H1 (cell line): ENCODE results near the gene RMP24.

ENCODE experiments used
- CTCF ChIA-PET: fragments of 300-600 bp; sonication (Branson Sonifier 250); formaldehyde crosslinking; loops from one replicate; lab custom pipeline; 2021; ENCODE audit not compliant: partially characterized antibody; lab: Charles Lee
- POLR2A ChIA-PET: fragments of 300-600 bp; sonication (Branson Sonifier 250); formaldehyde crosslinking; loops from one replicate; lab custom pipeline; 2021; ENCODE audit warnings: inconsistent platforms; ENCODE audit not compliant: partially characterized antibody; lab: Charles Lee
- DNase-seq, 2 experiments: peaks; one replicate each; pipeline versions ENCODE4 v3.0.0 to v3.0.0-alpha.2; 2010 to 2022; ENCODE audit warnings: low spot score in 2 of 2, low read depth in 1 of 2, mixed read lengths in 1 of 2
- FAIRE-seq: peaks from 2 replicates; lab custom pipeline; 2011; peaks lifted over from hg19 to GRCh38; lab: Jason Lieb, UNC
- H2AFZ ChIP-seq: 2 replicates; pipeline ENCODE4 v1.8.1; 2012; ENCODE audit warnings: low read length, inconsistent platforms
- H2AK5ac ChIP-seq: 2 replicates; pipeline ENCODE4 v1.6.1; 2013; ENCODE audit warnings: low read depth, low read length
- H2BK120ac ChIP-seq: replicated peaks from 2 replicates; pipeline ENCODE3; 2013; ENCODE audit warnings: low read depth, low read length, inconsistent platforms
- H2BK12ac ChIP-seq: 2 replicates; pipeline ENCODE4 v1.6.1; 2013; ENCODE audit warnings: low read depth, low read length
- H2BK15ac ChIP-seq: 2 replicates; pipeline ENCODE4 v1.6.1; 2013; ENCODE audit warnings: low read length
- H2BK20ac ChIP-seq: 2 replicates; pipeline ENCODE4 v1.6.1; 2013; ENCODE audit warnings: low read length
- H2BK5ac ChIP-seq: 2 replicates; pipeline ENCODE4 v1.6.1; 2013; ENCODE audit warnings: low read depth, low read length
- H3K14ac ChIP-seq: 2 replicates; pipeline ENCODE4 v1.6.1; 2013; ENCODE audit warnings: inconsistent platforms; ENCODE audit not compliant: insufficient read length
- H3K18ac ChIP-seq: 2 replicates; pipeline ENCODE4 v1.6.1; 2013; ENCODE audit warnings: low read length; ENCODE audit errors: extremely low read depth
- H3K23ac ChIP-seq: 2 replicates; pipeline ENCODE4 v1.6.1; 2013; ENCODE audit warnings: inconsistent platforms; ENCODE audit not compliant: insufficient read length
- H3K23me2 ChIP-seq: 2 replicates; pipeline ENCODE4 v1.6.1; 2013; ENCODE audit warnings: low read depth, low read length
- H3K27ac ChIP-seq: 2 replicates; pipeline ENCODE4 v1.6.1; 2011; ENCODE audit warnings: low read depth, low read length, inconsistent platforms
- H3K27me3 ChIP-seq, 4 experiments: replicated peaks in 1 of 4; 1 replicate in 1 of 4; 2 replicates in 3 of 4; pipeline versions ENCODE4 v1.6.1 to v1.8.1; 2011 to 2013; ENCODE audit warnings: low read length in 3 of 4, mild to moderate bottlenecking in 3 of 4, inconsistent platforms in 2 of 4, mixed read lengths in 2 of 4, moderate library complexity in 1 of 4; ENCODE audit not compliant: control insufficient read depth in 3 of 4, insufficient read depth in 3 of 4; ENCODE audit errors: extremely low read depth in 1 of 4
- H3K36me3 ChIP-seq, 4 experiments: 2 replicates each; pipeline versions ENCODE4 v1.6.1 to v1.8.1; 2011 to 2013; ENCODE audit warnings: mild to moderate bottlenecking in 4 of 4, low read length in 3 of 4, moderate library complexity in 2 of 4, control low read depth in 1 of 4, inconsistent platforms in 1 of 4; ENCODE audit not compliant: insufficient read depth in 4 of 4, control insufficient read depth in 2 of 4
- H3K4ac ChIP-seq: replicated peaks from 2 replicates; pipeline ENCODE3; 2013; ENCODE audit warnings: low read length, low read depth, mixed read lengths, inconsistent platforms; ENCODE audit not compliant: insufficient read length
- H3K4me1 ChIP-seq, 4 experiments: replicated peaks in 1 of 4; 1 replicate in 1 of 4; 2 replicates in 3 of 4; pipeline versions ENCODE4 v1.6.1 to v1.8.1; 2011 to 2013; ENCODE audit warnings: low read length in 3 of 4, inconsistent platforms in 2 of 4, mixed read lengths in 1 of 4; ENCODE audit not compliant: insufficient read depth in 4 of 4, control insufficient read depth in 3 of 4
- H3K4me2 ChIP-seq, 2 experiments: 2 replicates each; pipeline versions ENCODE4 v1.6.1 to v1.8.1; 2011 to 2013; ENCODE audit warnings: low read depth in 2 of 2, low read length in 2 of 2, control low read depth in 1 of 2, inconsistent platforms in 1 of 2, mild to moderate bottlenecking in 1 of 2; ENCODE audit not compliant: insufficient read depth in 1 of 2
- H3K4me3 ChIP-seq, 4 experiments: fragments of 200-600, 300-600 bp in 1 of 4; sonication (generic), shearing (Covaris generic), sonication (Bioruptor Twin) in 1 of 4; 2 replicates each; pipeline versions ENCODE4 v1.5.1 to v1.8.1; 2011 to 2016; ENCODE audit warnings: low read length in 4 of 4, low read depth in 3 of 4, control low read depth in 2 of 4, inconsistent platforms in 2 of 4, mild to moderate bottlenecking in 2 of 4, mixed read lengths in 1 of 4, moderate library complexity in 1 of 4; ENCODE audit not compliant: insufficient read depth in 2 of 4; ENCODE audit errors: extremely low read depth in 1 of 4
- H3K56ac ChIP-seq: replicated peaks from 2 replicates; pipeline ENCODE3; 2013; ENCODE audit warnings: low read depth, mild to moderate bottlenecking, mixed read lengths, low read length, inconsistent platforms; ENCODE audit not compliant: insufficient read length
- H3K79me1 ChIP-seq: 2 replicates; pipeline ENCODE4 v1.6.1; 2013; ENCODE audit warnings: low read depth, low read length, control low read depth
- H3K79me2 ChIP-seq, 2 experiments: 2 replicates each; pipeline versions ENCODE4 v1.6.1 to v1.8.1; 2012 to 2013; ENCODE audit warnings: low read length in 2 of 2, mild to moderate bottlenecking in 2 of 2, inconsistent platforms in 1 of 2; ENCODE audit not compliant: insufficient read depth in 2 of 2, control insufficient read depth in 1 of 2
- H3K9ac ChIP-seq, 4 experiments: replicated peaks in 1 of 4; 1 replicate in 1 of 4; 2 replicates in 3 of 4; pipeline versions ENCODE4 v1.6.1 to v1.8.1; 2011 to 2013; ENCODE audit warnings: low read depth in 3 of 4, low read length in 3 of 4, control low read depth in 2 of 4, mild to moderate bottlenecking in 2 of 4, moderate library complexity in 2 of 4, inconsistent platforms in 1 of 4; ENCODE audit errors: extremely low read depth in 1 of 4
- H3K9me3 ChIP-seq, 2 experiments: 2 replicates each; pipeline versions ENCODE4 v1.6.1 to v1.8.1; 2012 to 2013; ENCODE audit warnings: mild to moderate bottlenecking in 2 of 2, moderate library complexity in 2 of 2, control low read depth in 1 of 2, inconsistent platforms in 1 of 2, low read depth in 1 of 2, low read length in 1 of 2, mixed read lengths in 1 of 2; ENCODE audit not compliant: insufficient read depth in 2 of 2
- H4K20me1 ChIP-seq, 2 experiments: replicated peaks in 1 of 2; 2 replicates each; pipeline versions ENCODE3 to v1.8.1; 2011 to 2013; ENCODE audit warnings: inconsistent platforms in 2 of 2, low read length in 2 of 2, mild to moderate bottlenecking in 1 of 2; ENCODE audit not compliant: insufficient read depth in 2 of 2, control insufficient read depth in 1 of 2
- H4K5ac ChIP-seq: 2 replicates; pipeline ENCODE4 v1.6.1; 2013; ENCODE audit warnings: low read length, low read depth, mixed read lengths, inconsistent platforms; ENCODE audit not compliant: insufficient read length
- H4K8ac ChIP-seq: 2 replicates; pipeline ENCODE4 v1.8.0; 2013; ENCODE audit warnings: mild to moderate bottlenecking, moderate library complexity, low read length, inconsistent platforms; ENCODE audit not compliant: insufficient read depth; ENCODE audit errors: extremely low read depth
- H4K91ac ChIP-seq: replicated peaks from 2 replicates; pipeline ENCODE3; 2013; ENCODE audit warnings: low read length, mixed read lengths, inconsistent platforms; ENCODE audit not compliant: insufficient read length
- CHD2 ChIP-seq: IDR thresholded peaks from 2 replicates; pipeline ENCODE4 v1.6.1; 2012; ENCODE audit warnings: low read length, improper control_type of control experiment
- KDM5A ChIP-seq: fragments of 200-600 bp; IDR thresholded peaks from 2 replicates; pipeline ENCODE4 v1.7.1; 2012; ENCODE audit warnings: mild to moderate bottlenecking, low read length, inconsistent platforms, mixed read lengths
- SIRT6 ChIP-seq: IDR thresholded peaks from one replicate; pipeline ENCODE4 v1.7.1; 2012; ENCODE audit warnings: low read length, inconsistent platforms
- SP1 ChIP-seq: IDR thresholded peaks from 2 replicates; pipeline ENCODE4 v1.6.1; 2011; ENCODE audit warnings: low read depth, low read length
- SP4 ChIP-seq: IDR thresholded peaks from 2 replicates; pipeline ENCODE4 v1.6.1; 2012; ENCODE audit warnings: low read length, inconsistent platforms
- WGBS, 2 experiments: shearing (Covaris generic) in 1 of 2; methylation state at CpG; one replicate each; pipeline versions ENCODE4 v1.1.6 to v1.1.7; 2013 to 2015; ENCODE audit warnings: low lambda C conversion rate in 2 of 2, mixed read lengths in 2 of 2, inconsistent platforms in 1 of 2, low coverage in 1 of 2, missing lambda C conversion rate in 1 of 2; ENCODE audit not compliant: insufficient replicate concordance in 2 of 2, insufficient coverage in 1 of 2, insufficient read length in 1 of 2; ENCODE audit errors: extremely low coverage in 1 of 2, missing lambda C conversion rate in 1 of 2; 5-methylcytosine and 5-hydroxymethylcytosine counted together

Gene RMP24

DNA sequence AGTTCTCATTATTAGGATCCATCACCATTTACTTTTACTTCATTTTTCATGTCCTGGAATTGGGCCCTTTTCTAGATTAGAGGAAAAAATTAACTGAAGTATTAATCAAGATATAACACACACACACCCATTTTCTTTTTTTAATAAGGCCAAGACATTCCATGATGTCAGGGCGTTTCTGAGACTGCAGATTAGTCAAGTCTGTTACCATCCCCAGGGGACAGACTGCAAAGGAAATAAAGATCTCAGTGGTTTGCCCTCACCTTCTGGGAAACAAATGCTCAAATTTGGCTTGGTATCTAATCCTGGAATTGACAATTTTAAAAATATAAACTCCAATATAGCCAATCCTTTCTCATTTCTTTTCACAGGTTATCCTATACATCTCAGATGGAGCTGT is 27.4 kb downstream of the RMP24 start:
- WGBS, 2 experiments, result 70% methylated on average over 1 of the region's 1 CpG; no CpG with 5 or more reads in 1 of the 2 experiments
- Histone ChIP-seq H3K4ac (no peak overlapping the region), H2BK5ac (no peak overlapping the region), H3K23me2 (no peaks in the 10 kb centered on the region), H3K79me2 (no peaks in the 10 kb centered on the region), H3K9ac (no peak overlapping the region), H3K14ac (no peak overlapping the region), H2BK15ac (no peak overlapping the region), H4K8ac (no peak overlapping the region), H3K4me1 (no peaks in the 10 kb centered on the region), H3K27ac (no peak overlapping the region), H4K5ac (no peak overlapping the region), H3K79me1 (no peaks in the 10 kb centered on the region; the same call in 1 of the 2 replicates), H3K56ac (no peak overlapping the region), H3K36me3 (no peaks in the 10 kb centered on the region), H2AFZ (no peak overlapping the region), H4K91ac (no peak overlapping the region), H2BK20ac (no peak overlapping the region), H2BK120ac (no peak overlapping the region), H3K4me3 (no peak overlapping the region), H4K20me1 (no peaks in the 10 kb centered on the region), H3K27me3 (no peaks in the 10 kb centered on the region), H2AK5ac (no peak overlapping the region), H3K18ac (no peak overlapping the region), H3K23ac (no peak overlapping the region), H3K4me2 (no peak overlapping the region), H3K9me3 (no peaks in the 10 kb centered on the region), H2BK12ac (no peak overlapping the region)
- no peak for TF ChIP-seq SIRT6
- no peak for TF ChIP-seq KDM5A
- TF ChIP-seq SP4, result no peak
- TF ChIP-seq SP1, result no peak
- no peak for TF ChIP-seq CHD2
- FAIRE-seq (no peak), DNase-seq (no peak)
- ChIA-PET CTCF (interaction anchor here (0.6 to 1.9 kb wide), 4 partner anchors 18 to 399 kb away, joined by 3 to 4 read pairs (median 3); no protein-coding TSS in a partner anchor), POLR2A (no interaction called here)
